ENCODE measurements around the gene CCL8.

Gene CCL8

DNA sequence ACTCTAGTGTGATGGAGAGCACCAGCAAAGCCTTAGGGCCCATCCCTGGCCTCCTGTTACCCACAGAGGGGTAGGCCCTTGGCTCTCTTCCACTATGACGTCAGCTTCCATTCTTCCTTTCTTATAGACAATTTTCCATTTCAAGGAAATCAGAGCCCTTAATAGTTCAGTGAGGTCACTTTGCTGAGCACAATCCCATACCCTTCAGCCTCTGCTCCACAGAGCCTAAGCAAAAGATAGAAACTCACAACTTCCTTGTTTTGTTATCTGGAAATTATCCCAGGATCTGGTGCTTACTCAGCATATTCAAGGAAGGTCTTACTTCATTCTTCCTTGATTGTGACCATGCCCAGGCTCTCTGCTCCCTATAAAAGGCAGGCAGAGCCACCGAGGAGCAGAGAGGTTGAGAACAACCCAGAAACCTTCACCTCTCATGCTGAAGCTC is at the start of gene CCL8:
Gene CCL8, plus strand, starts transcription at position 397 of the 445 bp plus-strand sequence. CDS start 67 bp downstream, outside the sequence.
- no peak for DNase-seq (ENCODE audit: insufficient read length, low spot score)
- FAIRE-seq: no peak
- TF ChIP-seq, protein P1, sequence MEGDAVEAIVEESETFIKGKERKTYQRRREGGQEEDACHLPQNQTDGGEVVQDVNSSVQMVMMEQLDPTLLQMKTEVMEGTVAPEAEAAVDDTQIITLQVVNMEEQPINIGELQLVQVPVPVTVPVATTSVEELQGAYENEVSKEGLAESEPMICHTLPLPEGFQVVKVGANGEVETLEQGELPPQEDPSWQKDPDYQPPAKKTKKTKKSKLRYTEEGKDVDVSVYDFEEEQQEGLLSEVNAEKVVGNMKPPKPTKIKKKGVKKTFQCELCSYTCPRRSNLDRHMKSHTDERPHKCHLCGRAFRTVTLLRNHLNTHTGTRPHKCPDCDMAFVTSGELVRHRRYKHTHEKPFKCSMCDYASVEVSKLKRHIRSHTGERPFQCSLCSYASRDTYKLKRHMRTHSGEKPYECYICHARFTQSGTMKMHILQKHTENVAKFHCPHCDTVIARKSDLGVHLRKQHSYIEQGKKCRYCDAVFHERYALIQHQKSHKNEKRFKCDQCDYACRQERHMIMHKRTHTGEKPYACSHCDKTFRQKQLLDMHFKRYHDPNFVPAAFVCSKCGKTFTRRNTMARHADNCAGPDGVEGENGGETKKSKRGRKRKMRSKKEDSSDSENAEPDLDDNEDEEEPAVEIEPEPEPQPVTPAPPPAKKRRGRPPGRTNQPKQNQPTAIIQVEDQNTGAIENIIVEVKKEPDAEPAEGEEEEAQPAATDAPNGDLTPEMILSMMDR (IDR thresholded peaks at IDR 0.05; ENCODE audit: insufficient read depth, missing control alignments): no peak

DNA sequence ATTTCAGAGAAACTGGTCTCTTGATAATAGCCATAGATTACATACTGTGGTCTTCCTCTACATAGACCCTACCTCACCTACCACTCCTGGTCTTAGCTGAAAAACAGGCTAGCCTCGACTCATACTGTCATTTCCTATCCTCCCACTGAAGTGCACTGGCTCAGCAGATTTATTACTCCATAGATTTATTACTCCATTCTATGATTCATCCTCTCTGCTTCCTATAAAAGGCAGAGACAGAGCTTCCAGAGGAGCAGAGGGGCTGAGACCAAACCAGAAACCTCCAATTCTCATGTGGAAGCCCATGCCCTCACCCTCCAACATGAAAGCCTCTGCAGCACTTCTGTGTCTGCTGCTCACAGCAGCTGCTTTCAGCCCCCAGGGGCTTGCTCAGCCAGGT is 49.3 kb upstream of the CCL8 start, which contains the start of gene CCL7:
Gene CCL7, plus strand, starts transcription at position 253 of the 400 bp plus-strand sequence. Its CDS starts 70 bp downstream, at position 323.
- TF ChIP-seq, protein P1 (IDR thresholded peaks at IDR 0.05; ENCODE audit: insufficient read depth, missing control alignments): no peak
- DNase-seq (ENCODE audit: insufficient read length, low spot score) (no peak), FAIRE-seq (no peak)

GRCh38 chr17:34275881-34276280 is 43.4 kb upstream of the CCL8 start:
- TF ChIP-seq, protein P1 (IDR thresholded peaks at IDR 0.05; ENCODE audit: insufficient read depth, missing control alignments): no peak
- DNase-seq (ENCODE audit: insufficient read length, low spot score) (no peak), FAIRE-seq (no peak)

DNA sequence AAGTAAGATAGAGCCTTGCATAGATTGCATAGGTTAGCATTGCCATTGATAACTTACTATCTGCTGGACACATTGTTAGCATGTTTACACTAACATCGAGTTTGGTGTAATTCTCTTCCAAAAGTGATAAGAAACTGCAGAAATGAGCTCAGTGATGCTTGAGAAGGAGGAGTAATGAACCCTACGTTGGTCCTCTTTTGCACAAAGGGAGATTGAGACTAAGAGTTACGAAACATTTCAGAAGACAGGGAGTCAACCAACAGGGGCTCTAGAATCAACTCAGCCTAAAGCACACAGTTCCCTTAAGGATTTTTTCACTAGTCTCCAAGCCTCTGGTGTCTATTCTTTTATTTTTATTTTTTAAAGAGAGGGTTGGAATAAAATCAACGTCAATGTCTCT is 42.4 kb upstream of the CCL8 start:
- TF ChIP-seq, protein P1 (IDR thresholded peaks at IDR 0.05; ENCODE audit: insufficient read depth, missing control alignments): no peak
- no peak for FAIRE-seq
- no peak for DNase-seq (ENCODE audit: insufficient read length, low spot score)

DNA sequence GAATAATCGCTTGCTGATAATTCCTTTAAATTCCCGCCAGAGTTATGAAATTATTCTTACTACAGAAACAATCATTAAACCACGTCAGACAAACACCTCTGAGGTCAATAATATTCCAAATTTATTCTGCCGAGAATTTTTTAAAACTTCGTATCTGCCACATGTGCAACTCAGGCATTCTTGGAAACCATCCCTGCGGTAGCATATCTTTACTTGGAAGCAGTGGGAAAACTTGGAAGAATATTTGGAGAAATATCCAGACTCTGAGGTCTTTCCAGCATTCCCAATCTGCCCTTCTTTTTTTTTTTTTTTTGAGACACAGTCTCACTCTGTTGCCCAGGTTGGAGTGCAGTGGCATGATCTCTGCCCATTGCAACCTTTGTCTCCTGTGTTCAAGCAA is 35.7 kb upstream of the CCL8 start:
- TF ChIP-seq, protein P1 (IDR thresholded peaks at IDR 0.05; ENCODE audit: insufficient read depth, missing control alignments): no peak
- no peak for DNase-seq (ENCODE audit: insufficient read length, low spot score)
- FAIRE-seq: no peak

GRCh38 chr17:34285286-34285792 is 33.9 kb upstream of the CCL8 start, which contains the start of gene CCL11:
CCL11 (plus strand) TSS chr17:34285742; CDS start chr17:34285809, 67 bp downstream.
- TF ChIP-seq, protein P1 (IDR thresholded peaks at IDR 0.05; ENCODE audit: insufficient read depth, missing control alignments): no peak
- DNase-seq (ENCODE audit: insufficient read length, low spot score) (no peak), FAIRE-seq (no peak)

- no peak for DNase-seq (ENCODE audit: insufficient read length, low spot score)
- no peak for FAIRE-seq
- TF ChIP-seq, protein P1 (IDR thresholded peaks at IDR 0.05; ENCODE audit: insufficient read depth, missing control alignments): no peak
These were observed 31.4 kb upstream of the CCL8 start for GRCh38 chr17:34287875-34288274.
